Measurements from ENCODE around the gene RCSD1. TPM values are rescaled to one million over a fixed set of nuclear protein-coding genes. Genes with fewer than 3 reads are reported as not detected.

The RCSD1 gene
- total RNA-seq, 1 experiment from 2014 or later, result not detected

GRCh38 chr1:167654975-167655575 lies 25.0 kb downstream of the RCSD1 start:
- POLR2A ChIA-PET (ENCODE audit: low non-redundant PET), result no interaction called here
- H3K4me3 ChIP-seq (ENCODE audit: low read depth, low read length, poor library complexity, severe bottlenecking), result no peak overlapping the region
- H3K27me3 ChIP-seq (replicated peaks; ENCODE audit: insufficient read depth, low read depth, low read length, poor library complexity), result no peaks in the 10 kb centered on the region
- DNase-seq (ENCODE audit: low spot score), result no peak
- H3K36me3 ChIP-seq (ENCODE audit: insufficient read depth, low read length, poor library complexity, severe bottlenecking), result no peaks in the 10 kb centered on the region
- H3K27ac ChIP-seq (ENCODE audit: low read depth, low read length, poor library complexity, severe bottlenecking), result no peak overlapping the region
- no peaks in the 10 kb centered on the region for H3K4me1 ChIP-seq (ENCODE audit: insufficient read depth, low read length, poor library complexity, severe bottlenecking)
- BruUV-seq (replicated peaks), result no TSS peak
- H3K9me3 ChIP-seq (ENCODE audit: low read depth, low read length, poor library complexity, severe bottlenecking), result no peaks in the 10 kb centered on the region
- no peak for TF ChIP-seq CTCF (conservative IDR thresholded peaks at IDR 0.05; ENCODE audit: low read depth, low read length)
- TF ChIP-seq EZH2 (IDR thresholded peaks at IDR 0.05; ENCODE audit: borderline replicate concordance, low read depth, low read length, poor library complexity, severe bottlenecking), result no peak
- CTCF ChIA-PET, result no interaction called here
- intact Hi-C loops (cut with micrococcal nuclease; ENCODE audit: unreplicated experiment), result no loop called here

- CTCF ChIA-PET, result no interaction called here
- intact Hi-C loops (cut with micrococcal nuclease; ENCODE audit: unreplicated experiment), result no loop called here
- no peak overlapping the region for H3K27ac ChIP-seq (ENCODE audit: low read depth, low read length, poor library complexity, severe bottlenecking)
- no peaks in the 10 kb centered on the region for H3K9me3 ChIP-seq (ENCODE audit: low read depth, low read length, poor library complexity, severe bottlenecking)
- H3K4me1 ChIP-seq (ENCODE audit: insufficient read depth, low read length, poor library complexity, severe bottlenecking), result no peaks in the 10 kb centered on the region
- no TSS peak for BruUV-seq (replicated peaks)
- POLR2A ChIA-PET (ENCODE audit: low non-redundant PET), result no interaction called here
- H3K4me3 ChIP-seq (ENCODE audit: low read depth, low read length, poor library complexity, severe bottlenecking), result no peak overlapping the region
- H3K36me3 ChIP-seq (ENCODE audit: insufficient read depth, low read length, poor library complexity, severe bottlenecking), result no peaks in the 10 kb centered on the region
- H3K27me3 ChIP-seq (replicated peaks; ENCODE audit: insufficient read depth, low read depth, low read length, poor library complexity), result no peaks in the 10 kb centered on the region
- TF ChIP-seq CTCF (conservative IDR thresholded peaks at IDR 0.05; ENCODE audit: low read depth, low read length), result no peak
- TF ChIP-seq EZH2 (IDR thresholded peaks at IDR 0.05; ENCODE audit: borderline replicate concordance, low read depth, low read length, poor library complexity, severe bottlenecking), result no peak
- DNase-seq (ENCODE audit: low spot score), result no peak
Observed at GRCh38 chr1:167656657-167657056, 26.6 kb downstream of the RCSD1 start.

GRCh38 chr1:167658574-167659328 lies 28.7 kb downstream of the RCSD1 start:
- Histone ChIP-seq H3K4me3 (ENCODE audit: low read depth, low read length, poor library complexity, severe bottlenecking) (no peak overlapping the region), H3K9me3 (ENCODE audit: low read depth, low read length, poor library complexity, severe bottlenecking) (no peaks in the 10 kb centered on the region), H3K4me1 (ENCODE audit: insufficient read depth, low read length, poor library complexity, severe bottlenecking) (no peaks in the 10 kb centered on the region), H3K36me3 (ENCODE audit: insufficient read depth, low read length, poor library complexity, severe bottlenecking) (no peaks in the 10 kb centered on the region), H3K27me3 (replicated peaks; ENCODE audit: insufficient read depth, low read depth, low read length, poor library complexity) (no peaks in the 10 kb centered on the region), H3K27ac (ENCODE audit: low read depth, low read length, poor library complexity, severe bottlenecking) (no peak overlapping the region)
- ChIA-PET CTCF (no interaction called here), POLR2A (ENCODE audit: low non-redundant PET) (no interaction called here)
- TF ChIP-seq EZH2 (IDR thresholded peaks at IDR 0.05; ENCODE audit: borderline replicate concordance, low read depth, low read length, poor library complexity, severe bottlenecking) (no peak), CTCF (conservative IDR thresholded peaks at IDR 0.05; ENCODE audit: low read depth, low read length) (no peak)
- intact Hi-C loops (cut with micrococcal nuclease; ENCODE audit: unreplicated experiment), result no loop called here
- no peak for DNase-seq (ENCODE audit: low spot score)
- no TSS peak for BruUV-seq (replicated peaks)

Measured in A673 (cell line).